Uterus (tissue), 2 donors: ENCODE data around the gene ZNF524.

Experiments
- CTCF ChIP-seq, 4 experiments: fragments of 200-600 bp in 2 of 4; fragments of 450-650 bp in 2 of 4; sonication (generic) in 2 of 4; IDR thresholded peaks; one replicate each; pipeline ENCODE4 v1.5.1; 2016 to 2019; ENCODE audit warnings: antibody characterized with exemption in 4 of 4, mild to moderate bottlenecking in 2 of 4, moderate library complexity in 1 of 4
- POLR2A ChIP-seq, 2 donors: fragments of 450-650 bp; IDR thresholded peaks; one replicate each; pipeline ENCODE4 v1.6.1; 2016; ENCODE audit warnings: antibody characterized with exemption in 2 of 2, mild to moderate bottlenecking in 1 of 2, moderate library complexity in 1 of 2

DNA sequence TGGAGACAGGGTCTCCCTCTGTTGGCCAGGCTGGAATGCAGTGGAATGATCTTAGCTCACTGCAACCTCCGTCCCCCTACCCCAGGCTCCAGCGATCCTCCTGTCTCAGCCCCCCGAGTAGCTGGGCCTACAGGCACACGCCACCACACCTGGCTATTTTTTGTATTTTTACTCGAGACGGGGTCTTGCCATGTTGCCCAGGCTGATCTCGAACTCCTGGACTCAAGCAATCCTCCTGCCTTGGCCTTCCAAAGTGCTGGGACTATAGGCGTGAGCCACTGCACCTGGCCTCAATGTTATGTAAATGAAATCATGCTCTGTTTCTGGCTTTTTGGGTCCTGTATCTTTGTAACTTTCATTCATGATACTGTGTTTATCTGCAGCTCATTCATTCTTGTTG, 11.3 kb upstream of the ZNF524 start:
- no peak for TF ChIP-seq CTCF (IDR thresholded peaks at IDR 0.05)
- TF ChIP-seq POLR2A (IDR thresholded peaks at IDR 0.05): no peak
